ENCODE data around the gene TRIM14. TPM values are rescaled to one million over a fixed set of nuclear protein-coding genes. Genes with fewer than 3 reads are reported as not detected.

Gene TRIM14
- total RNA-seq, 1 experiment from 2014 or later, result 20.2 TPM

DNA sequence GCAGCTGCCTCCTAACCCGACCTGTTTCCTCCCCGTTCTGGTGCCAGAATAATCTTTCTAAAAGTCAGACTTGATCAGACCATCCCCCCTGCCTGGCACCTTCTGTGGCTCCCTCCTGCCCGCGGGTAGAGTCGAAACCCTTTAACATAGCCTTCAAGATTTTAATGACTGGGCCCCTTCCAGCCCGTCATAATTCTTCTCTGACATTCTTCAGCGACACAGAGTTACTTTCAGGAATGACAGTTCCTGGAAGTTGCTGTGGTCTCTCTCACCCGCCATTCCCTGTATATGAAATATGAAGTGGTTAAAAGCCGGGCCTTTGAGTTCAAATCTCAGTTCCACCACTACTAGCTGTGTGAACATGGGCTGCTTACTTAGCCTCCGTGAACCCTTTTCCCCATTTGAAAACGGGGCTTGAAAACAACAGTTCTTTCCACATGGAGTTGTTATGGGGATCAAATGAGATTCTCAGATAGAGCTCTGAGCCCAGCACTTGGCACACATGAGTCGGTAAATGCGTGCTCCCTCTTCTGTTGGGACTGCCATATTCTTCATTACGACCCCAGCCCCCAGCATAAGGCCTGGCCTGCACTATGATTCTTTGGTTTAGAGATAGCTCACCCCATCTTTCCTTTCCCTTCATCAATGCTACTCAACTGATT is 61.8 kb downstream of the TRIM14 start:
- CTCF ChIA-PET, result interaction anchor here (0.6 to 2.0 kb wide), 3 partner anchors 22 to 209 kb away, joined by 3 to 6 read pairs (median 5); no protein-coding TSS in a partner anchor
- BruUV-seq (replicated peaks), result TSS peak; percentile 45

DNA sequence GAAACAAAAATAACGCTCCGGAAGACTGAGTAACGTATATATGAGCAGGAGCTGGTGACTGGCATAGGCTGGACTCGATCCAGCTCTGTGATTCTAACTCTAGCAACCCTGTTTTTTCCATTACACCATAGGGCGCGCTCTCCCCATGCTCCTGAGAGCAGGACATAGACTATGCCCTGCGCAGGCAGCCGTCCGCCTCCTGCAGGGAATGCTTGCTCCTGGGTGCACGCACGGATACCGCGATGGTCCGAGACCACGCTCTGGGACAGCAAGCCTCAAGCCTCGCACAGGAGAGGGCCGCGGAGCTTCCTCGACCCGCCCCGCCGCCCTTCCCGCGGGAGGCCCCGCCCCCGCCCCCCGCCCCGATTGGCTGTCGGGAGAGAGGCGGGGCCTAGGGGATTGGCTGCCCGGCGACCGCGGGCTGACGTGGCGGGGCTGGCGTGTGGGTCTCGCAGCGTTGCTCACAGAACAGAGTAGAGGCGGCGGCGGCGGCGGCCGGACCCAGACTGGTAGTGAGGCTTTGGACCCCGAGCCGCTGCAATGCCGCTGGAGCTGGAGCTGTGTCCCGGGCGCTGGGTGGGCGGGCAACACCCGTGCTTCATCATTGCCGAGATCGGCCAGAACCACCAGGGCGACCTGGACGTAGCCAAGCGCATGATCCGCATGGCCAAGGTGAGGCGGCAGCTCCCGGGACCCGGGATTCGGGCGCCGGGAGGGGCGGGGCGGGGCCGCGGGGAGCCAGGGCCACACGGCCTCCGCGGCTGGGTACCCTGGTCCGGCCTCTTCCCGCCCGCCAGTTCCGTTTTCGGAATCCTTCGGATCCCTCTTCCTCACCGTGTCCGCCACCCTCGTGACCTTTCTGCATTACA is 62.5 kb downstream of the TRIM14 start, which contains the start of gene NANS:
Gene NANS (plus strand): TSS at position 464 of the 869 bp plus-strand sequence. CDS start 77 bp downstream, at position 541.
- peak within 1 kb of the TSS; percentile 83 for H2AFZ ChIP-seq
- ChIA-PET POLR2A (ENCODE audit: unreplicated experiment) (interaction anchor here (0.6 to 0.9 kb wide), 12 partner anchors 17 to 500 kb away, joined by 3 to 18 read pairs (median 4); partner anchors contain the start of genes TBC1D2 and TRMO), CTCF (interaction anchor here (0.6 to 2.0 kb wide), 5 partner anchors 22 to 133 kb away, joined by 3 to 22 read pairs (median 6); partner anchors contain the start of gene TRMO)
- peak within 1 kb of the TSS; percentile 66 for H3K4me3 ChIP-seq
- no peaks in the 10 kb centered on the region for H3K9me3 ChIP-seq (ENCODE audit: insufficient read depth, low read depth)
- peaks cover 41% of the 10 kb centered on the region for H3F3A ChIP-seq (ENCODE audit: insufficient read depth, low read depth)
- H4K20me1 ChIP-seq (ENCODE audit: insufficient read depth), result 0 out of 2 replicates have a peak, but pooled peaks cover 3% of the 10 kb centered on the region
- peaks cover 4% of the 10 kb centered on the region; the same call in 1 of the 2 replicates for H3K36me3 ChIP-seq (ENCODE audit: low read depth)
- peak within 1 kb of the TSS; percentile 67 for H3K27ac ChIP-seq
- H3K79me2 ChIP-seq (ENCODE audit: low read depth), result peaks cover 40% of the 10 kb centered on the region
- BruUV-seq (replicated peaks), result no TSS peak
- no peaks in the 10 kb centered on the region for H3K9me2 ChIP-seq (ENCODE audit: insufficient read depth)
- H3K27me3 ChIP-seq (ENCODE audit: insufficient read depth, low read depth), result no peaks in the 10 kb centered on the region
- H3K4me1 ChIP-seq (replicated peaks; ENCODE audit: insufficient read depth), result peaks cover 21% of the 10 kb centered on the region
- peak within 1 kb of the TSS; percentile 81 for H3K4me2 ChIP-seq
- intact Hi-C loops (cut with micrococcal nuclease; ENCODE audit: unreplicated experiment), result loop anchor here (2.0 to 10.0 kb wide), 4 partner anchors 74 to 748 kb away; partner anchors contain the start of genes ANP32B, GALNT12 and TRMO
- TF ChIP-seq EZH2 (IDR thresholded peaks at IDR 0.05; ENCODE audit: low read depth), result no peak
- TF ChIP-seq, protein P1, sequence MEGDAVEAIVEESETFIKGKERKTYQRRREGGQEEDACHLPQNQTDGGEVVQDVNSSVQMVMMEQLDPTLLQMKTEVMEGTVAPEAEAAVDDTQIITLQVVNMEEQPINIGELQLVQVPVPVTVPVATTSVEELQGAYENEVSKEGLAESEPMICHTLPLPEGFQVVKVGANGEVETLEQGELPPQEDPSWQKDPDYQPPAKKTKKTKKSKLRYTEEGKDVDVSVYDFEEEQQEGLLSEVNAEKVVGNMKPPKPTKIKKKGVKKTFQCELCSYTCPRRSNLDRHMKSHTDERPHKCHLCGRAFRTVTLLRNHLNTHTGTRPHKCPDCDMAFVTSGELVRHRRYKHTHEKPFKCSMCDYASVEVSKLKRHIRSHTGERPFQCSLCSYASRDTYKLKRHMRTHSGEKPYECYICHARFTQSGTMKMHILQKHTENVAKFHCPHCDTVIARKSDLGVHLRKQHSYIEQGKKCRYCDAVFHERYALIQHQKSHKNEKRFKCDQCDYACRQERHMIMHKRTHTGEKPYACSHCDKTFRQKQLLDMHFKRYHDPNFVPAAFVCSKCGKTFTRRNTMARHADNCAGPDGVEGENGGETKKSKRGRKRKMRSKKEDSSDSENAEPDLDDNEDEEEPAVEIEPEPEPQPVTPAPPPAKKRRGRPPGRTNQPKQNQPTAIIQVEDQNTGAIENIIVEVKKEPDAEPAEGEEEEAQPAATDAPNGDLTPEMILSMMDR (conservative IDR thresholded peaks at IDR 0.05), result no peak
- DNase-seq, result peak; percentile 91 to 96

More for the DNA sequence above, 61.8 kb downstream of the TRIM14 start:
- H3K4me1 ChIP-seq (replicated peaks; ENCODE audit: insufficient read depth), result peaks cover 21% of the 10 kb centered on the region
- 0 out of 2 replicates have a peak, but pooled peaks cover 3% of the 10 kb centered on the region for H4K20me1 ChIP-seq (ENCODE audit: insufficient read depth)
- H3K79me2 ChIP-seq (ENCODE audit: low read depth), result peaks cover 39% of the 10 kb centered on the region
- peak overlapping the region; percentile 81 for H3K4me2 ChIP-seq
- H3K27me3 ChIP-seq (ENCODE audit: insufficient read depth, low read depth), result no peaks in the 10 kb centered on the region
- H3F3A ChIP-seq (ENCODE audit: insufficient read depth, low read depth), result peaks cover 35% of the 10 kb centered on the region
- POLR2A ChIA-PET (ENCODE audit: unreplicated experiment), result interaction anchor here (0.6 to 0.7 kb wide), 5 partner anchors 11 to 262 kb away, joined by 3 to 7 read pairs (median 3); no protein-coding TSS in a partner anchor
- peak overlapping the region; percentile 75 for H2AFZ ChIP-seq
- H3K9me3 ChIP-seq (ENCODE audit: insufficient read depth, low read depth), result no peaks in the 10 kb centered on the region
- no peak for DNase-seq
- intact Hi-C loops (cut with micrococcal nuclease; ENCODE audit: unreplicated experiment), result loop anchor here (2.0 to 10.0 kb wide), 4 partner anchors 75 to 748 kb away; partner anchors contain the start of genes ANP32B, GALNT12 and TRMO
- no peaks in the 10 kb centered on the region for H3K9me2 ChIP-seq (ENCODE audit: insufficient read depth)
- peak overlapping the region; percentile 67 for H3K27ac ChIP-seq
- 0 out of 2 replicates have a peak, but pooled peaks cover 3% of the 10 kb centered on the region for H3K36me3 ChIP-seq (ENCODE audit: low read depth)
- TF ChIP-seq EZH2 (IDR thresholded peaks at IDR 0.05; ENCODE audit: low read depth), result no peak
- TF ChIP-seq, protein P1 (conservative IDR thresholded peaks at IDR 0.05), result no peak
- H3K4me3 ChIP-seq, result peak overlapping the region; percentile 66
